Small intestine (tissue), 7 donors: ENCODE data around the gene TUBB2A. TPM values are rescaled to one million over a fixed set of nuclear protein-coding genes. Genes with fewer than 3 reads are reported as not detected.

Experiments used
- DNase-seq, 2 donors: peaks; one replicate each; pipeline versions ENCODE4 v3.0.0 to v3.0.0-alpha.2; 2013
- FAIRE-seq: peaks from 2 replicates; lab custom pipeline; 2012; peaks lifted over from hg19 to GRCh38; lab: Jason Lieb, UNC
- H3K27ac ChIP-seq, 3 donors: one replicate each; pipeline ENCODE4 v1.5.1; 2013; ENCODE audit warnings: low read length in 2 of 3, mild to moderate bottlenecking in 2 of 3, control low read depth in 1 of 3, inconsistent platforms in 1 of 3, low read depth in 1 of 3, moderate library complexity in 1 of 3
- H3K27me3 ChIP-seq, 3 donors: one replicate each; pipeline ENCODE4 v1.6.1; 2013; ENCODE audit warnings: low read length in 3 of 3, inconsistent platforms in 1 of 3; ENCODE audit not compliant: control insufficient read depth in 3 of 3, insufficient read depth in 3 of 3
- H3K36me3 ChIP-seq, 3 donors: one replicate each; pipeline ENCODE4 v1.6.1; 2013; ENCODE audit warnings: low read length in 3 of 3, inconsistent platforms in 1 of 3, low read depth in 1 of 3, mild to moderate bottlenecking in 1 of 3, moderate library complexity in 1 of 3; ENCODE audit not compliant: control insufficient read depth in 3 of 3, insufficient read depth in 2 of 3
- H3K4me1 ChIP-seq, 3 donors: one replicate each; pipeline ENCODE4 v1.6.1; 2013; ENCODE audit warnings: low read length in 2 of 3, inconsistent platforms in 1 of 3, low read depth in 1 of 3, mild to moderate bottlenecking in 1 of 3, moderate library complexity in 1 of 3; ENCODE audit not compliant: control insufficient read depth in 3 of 3, insufficient read depth in 2 of 3
- H3K4me3 ChIP-seq, 3 donors: one replicate each; pipeline ENCODE4 v1.5.1; 2013; ENCODE audit warnings: low read length in 3 of 3, control low read depth in 1 of 3, inconsistent platforms in 1 of 3, low read depth in 1 of 3, mild to moderate bottlenecking in 1 of 3, moderate library complexity in 1 of 3
- H3K9me3 ChIP-seq, 2 donors: one replicate each; pipeline ENCODE4 v1.6.1; 2013; ENCODE audit warnings: low read depth in 1 of 2, low read length in 1 of 2; ENCODE audit not compliant: control insufficient read depth in 2 of 2, insufficient read depth in 1 of 2
- WGBS, 3 donors: extraction: QIAGEN DNeasy Blood & Tissue Kit; methylation state at CpG; one replicate each; pipeline ENCODE4 v1.1.7; 2013; 5-methylcytosine and 5-hydroxymethylcytosine counted together
- polyA plus RNA-seq, 4 donors: library from polyadenylated mRNA; stranded (reverse) in 3 of 4; unstranded in 1 of 4; fragments of 200-250 nt in 3 of 4; fragments of 120-200 nt in 1 of 4; gene quantifications; one replicate each; pipeline versions ENCODE4 v1.2.1 to v1.2.3, GENCODE V29; 2013
- donor health status: healthy with polysubstance abuse.
- donor health status: control.
- donor health status: control.
- donor health status: Bipolar disorder and iron deficiency.
- donor health status: healthy.

TUBB2A gene
- polyA plus RNA-seq, 4 donors = 39.7 to 97.1 (median 67.0) TPM

- WGBS, 3 donors = 0% methylated on average over 56 to 89 of the region's 89 CpGs
- H3K27me3 ChIP-seq = no peaks in the 10 kb centered on the region
- H3K4me3 ChIP-seq = peak within 1 kb of the TSS; percentile 82 to 84 (median 84)
- peaks cover 0 to 24% (median 2%) of the 10 kb centered on the region in 3 donors for H3K4me1 ChIP-seq
- no peak for FAIRE-seq
- H3K36me3 ChIP-seq = peaks cover 0 to 32% (median 5%) of the 10 kb centered on the region in 3 donors
- DNase-seq = peak; percentile 95 to 99
- H3K9me3 ChIP-seq = no peaks in the 10 kb centered on the region
- peak within 1 kb of the TSS; percentile 94 to 100 (median 96) for H3K27ac ChIP-seq
Observed at GRCh38 chr6:3118353-3119039, 38.8 kb downstream of the TUBB2A start, which contains the start of gene BPHL. Gene BPHL, plus strand, starts transcription at chr6:3118711. Its CDS starts 30 bp downstream, at chr6:3118741.

DNA sequence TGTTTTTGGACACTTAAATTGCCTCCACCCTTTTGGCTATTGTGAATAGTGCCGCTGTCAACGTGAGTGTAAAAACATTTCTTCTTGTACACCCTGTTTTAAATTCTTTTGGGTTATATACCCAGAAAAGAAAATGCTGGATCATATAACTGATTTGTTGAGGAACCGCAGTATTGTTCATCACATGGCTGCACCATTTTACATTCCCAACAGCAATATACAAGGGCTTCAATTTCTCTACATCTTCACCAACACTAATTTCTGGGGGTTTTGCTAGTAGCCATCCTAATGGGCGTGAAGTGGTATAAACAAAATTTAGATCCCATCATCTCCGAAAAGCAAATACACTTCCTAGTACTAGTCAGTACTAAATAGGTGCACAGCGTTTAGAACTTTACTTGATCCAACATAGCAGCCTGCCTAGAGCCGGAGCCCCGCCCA, 39.4 kb downstream of the TUBB2A start:
- DNase-seq (no peak), FAIRE-seq (no peak)
- Histone ChIP-seq H3K4me3 (peak overlapping the region; percentile 82 to 84 (median 84)), H3K9me3 (no peaks in the 10 kb centered on the region), H3K36me3 (peaks cover 0 to 37% (median 8%) of the 10 kb centered on the region in 3 donors), H3K27ac (peak overlapping the region; percentile 94 to 100 (median 96)), H3K4me1 (peaks cover 0 to 24% (median 2%) of the 10 kb centered on the region in 3 donors), H3K27me3 (no peaks in the 10 kb centered on the region)
- 10 to 13% (median 13%) methylated on average over 8 of the region's 8 CpGs for WGBS, 3 donors

DNA sequence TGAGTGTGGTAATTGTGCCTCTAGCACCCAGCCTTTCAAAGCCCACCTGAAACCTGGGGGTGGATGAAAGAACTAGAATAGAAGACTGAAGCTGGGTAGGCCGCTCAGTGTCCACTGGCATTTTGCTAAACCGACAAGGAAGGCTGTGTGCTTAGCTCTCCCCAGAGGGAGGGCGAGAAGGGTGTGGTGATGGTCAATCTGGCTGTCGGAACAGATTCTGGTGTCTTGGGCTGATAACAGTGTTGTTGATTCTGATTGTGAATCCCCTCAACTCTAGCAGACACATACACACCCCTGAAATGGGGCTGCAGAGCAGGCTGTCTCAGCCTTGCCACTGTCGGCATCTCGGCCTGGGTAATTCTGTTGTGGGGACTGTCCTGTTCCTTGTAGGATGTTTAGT, 43.0 kb downstream of the TUBB2A start:
- Histone ChIP-seq H3K4me3 (no peak overlapping the region), H3K36me3 (peaks cover 12 to 38% (median 15%) of the 10 kb centered on the region in 3 donors), H3K4me1 (peaks cover 0 to 16% (median 2%) of the 10 kb centered on the region in 3 donors), H3K9me3 (no peaks in the 10 kb centered on the region), H3K27me3 (no peaks in the 10 kb centered on the region), H3K27ac (no peak overlapping the region)
- no peak for FAIRE-seq
- DNase-seq = no peak
- WGBS, 3 donors = 95 to 100% (median 98%) methylated on average over 5 to 6 of the region's 6 CpGs

- Histone ChIP-seq H3K27ac (peak overlapping the region in 1 of 3 donors; percentile 65), H3K9me3 (no peaks in the 10 kb centered on the region), H3K36me3 (peaks cover 22 to 60% (median 26%) of the 10 kb centered on the region in 3 donors), H3K27me3 (no peaks in the 10 kb centered on the region), H3K4me1 (peaks cover 0 to 10% (median 1%) of the 10 kb centered on the region in 3 donors), H3K4me3 (no peak overlapping the region)
- DNase-seq (no peak), FAIRE-seq (no peak)
- WGBS, 3 donors = 93 to 95% (median 95%) methylated on average over 3 of the region's 3 CpGs
Observed at GRCh38 chr6:3109761-3110160, 47.6 kb downstream of the TUBB2A start.

GRCh38 chr6:3108746-3109414, 48.5 kb downstream of the TUBB2A start:
- Histone ChIP-seq H3K4me1 (peaks cover 0 to 10% (median 1%) of the 10 kb centered on the region in 3 donors), H3K36me3 (peaks cover 26 to 53% (median 26%) of the 10 kb centered on the region in 3 donors), H3K27ac (peak overlapping the region in 1 of 3 donors; percentile 65), H3K9me3 (no peaks in the 10 kb centered on the region), H3K4me3 (no peak overlapping the region), H3K27me3 (no peaks in the 10 kb centered on the region)
- DNase-seq (peak; percentile 70 to 80), FAIRE-seq (no peak)
- 45 to 76% (median 71%) methylated on average over 10 of the region's 10 CpGs for WGBS, 3 donors

Other genes starting within 250 kb of the TUBB2A start
- 100 to 1,000 TPM; 280 to 539 (median 418) TPM for gene SERPINB6, start 186.0 kb downstream of the TUBB2A start, polyA plus RNA-seq
- 10 to 100 TPM; 23.2 to 84.5 (median 58.9) TPM for gene NQO2, start 157.7 kb downstream of the TUBB2A start, polyA plus RNA-seq
- gene RIPK1, start 89.0 kb downstream of the TUBB2A start, polyA plus RNA-seq = 10 to 100 TPM; 14.4 to 31.1 (median 29.5) TPM
- gene BPHL, start 38.8 kb downstream of the TUBB2A start, polyA plus RNA-seq = 100 to 1,000 TPM in 1 of 4 donors, 10 to 100 TPM in 3; 20.4 to 171 (median 94.2) TPM
- 10 to 100 TPM in 1 of 4 donors, 1 to 10 TPM in 3; 3.4 to 23.1 (median 6.4) TPM for gene TUBB2B, start 70.1 kb upstream of the TUBB2A start, polyA plus RNA-seq
- 10 to 100 TPM; 22.6 to 43.8 (median 33.4) TPM for gene PSMG4, start 101.4 kb upstream of the TUBB2A start, polyA plus RNA-seq